Measurements from ENCODE around the gene ODAD4. TPM values are rescaled to one million over a fixed set of nuclear protein-coding genes. Genes with fewer than 3 reads are reported as not detected.

ODAD4 gene
- total and polyA plus RNA-seq, 2 of the 8 experiments (the other 6 are each of a cell fraction or from before 2014, with no cell fraction given) = 0.48 to 1.3 TPM

DNA sequence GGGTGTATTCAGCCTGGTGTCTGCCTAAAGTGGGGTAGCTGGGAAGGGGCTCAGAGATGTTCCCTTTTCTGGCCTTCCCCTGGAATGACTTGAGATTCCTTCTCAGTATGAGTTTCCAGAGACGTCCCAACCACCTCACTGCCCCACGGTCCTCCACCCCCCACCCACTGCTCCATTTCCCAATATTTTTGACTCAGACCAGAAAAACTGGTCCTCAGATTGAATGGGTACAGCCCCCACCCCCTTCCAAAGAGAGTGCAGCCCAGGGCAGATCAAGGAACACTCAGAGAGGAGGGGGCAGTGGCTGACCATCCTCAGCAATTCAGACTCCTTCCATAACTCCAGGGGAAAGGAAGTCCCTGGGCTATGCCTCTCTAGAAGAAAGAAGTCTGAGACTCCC, 14.9 kb upstream of the ODAD4 start:
- Histone ChIP-seq H3K4ac (replicated peaks; ENCODE audit: insufficient read length, low read depth, low read length) (no peak overlapping the region), H3K4me2 (ENCODE audit: insufficient read depth in 1 of 2, low read depth in 2 of 2, low read length in 2 of 2) (peak overlapping the region; percentile 41 to 97), H2AFZ (ENCODE audit: low read length) (no peak overlapping the region), H4K5ac (ENCODE audit: insufficient read length, low read depth, low read length) (no peak overlapping the region), H3K56ac (replicated peaks; ENCODE audit: insufficient read length, low read depth, low read length) (no peak overlapping the region), H2BK15ac (ENCODE audit: low read length) (no peak overlapping the region), H3K79me1 (ENCODE audit: low read depth, low read length) (peaks cover 26% of the 10 kb centered on the region), H3K4me3 (ENCODE audit: extremely low read depth in 1 of 4, insufficient read depth in 2 of 4, low read depth in 3 of 4, low read length in 4 of 4) (peak overlapping the region in 3 of 4 experiments; percentile 11 to 45 (median 15); a peak in 4 of 8 replicates), H3K27me3 (replicated peaks in 1 of 4; ENCODE audit: control insufficient read depth in 3 of 4, extremely low read depth in 1 of 4, insufficient read depth in 3 of 4, low read length in 3 of 4) (no peaks in the 10 kb centered on the region), H3K18ac (ENCODE audit: extremely low read depth, low read length) (no peak overlapping the region), H2AK5ac (ENCODE audit: low read depth, low read length) (no peak overlapping the region), H3K14ac (ENCODE audit: insufficient read length) (no peak overlapping the region), H2BK120ac (replicated peaks; ENCODE audit: low read depth, low read length) (no peak overlapping the region), H3K23ac (ENCODE audit: insufficient read length) (no peak overlapping the region), H3K27ac (ENCODE audit: low read depth, low read length) (peak overlapping the region; percentile 46; the same call in 1 of the 2 replicates), H4K91ac (replicated peaks; ENCODE audit: insufficient read length, low read length) (no peak overlapping the region), H3K9ac (replicated peaks in 1 of 4; ENCODE audit: extremely low read depth in 1 of 4, low read depth in 3 of 4, low read length in 3 of 4) (peak overlapping the region in 1 of 4 experiments; percentile 6; a peak in 1 of 7 replicates), H2BK5ac (ENCODE audit: low read depth, low read length) (peak overlapping the region; percentile 40; the same call in 1 of the 2 replicates), H2BK12ac (ENCODE audit: low read depth, low read length) (no peak overlapping the region), H3K9me3 (ENCODE audit: insufficient read depth in 2 of 2, low read depth in 1 of 2, low read length in 1 of 2) (no peaks in the 10 kb centered on the region), H3K4me1 (replicated peaks in 1 of 4; ENCODE audit: control insufficient read depth in 3 of 4, insufficient read depth in 4 of 4, low read length in 3 of 4) (peaks cover 13 to 31% (median 24%) of the 10 kb centered on the region in 4 experiments), H2BK20ac (ENCODE audit: low read length) (no peak overlapping the region), H3K79me2 (ENCODE audit: control insufficient read depth in 1 of 2, insufficient read depth in 2 of 2, low read length in 2 of 2) (peaks cover 24 to 74% of the 10 kb centered on the region in 2 experiments), H4K20me1 (replicated peaks in 1 of 2; ENCODE audit: control insufficient read depth in 1 of 2, insufficient read depth in 2 of 2, low read length in 2 of 2) (peaks cover 27 to 55% of the 10 kb centered on the region in 2 experiments), H3K36me3 (ENCODE audit: control insufficient read depth in 2 of 4, insufficient read depth in 4 of 4, low read length in 3 of 4) (peaks cover 24 to 32% (median 26%) of the 10 kb centered on the region in 4 experiments), H4K8ac (ENCODE audit: extremely low read depth, insufficient read depth, low read length) (no peak overlapping the region), H3K23me2 (ENCODE audit: low read depth, low read length) (peaks cover 14% of the 10 kb centered on the region)
- DNase-seq (ENCODE audit: low read depth in 1 of 2, low spot score in 2 of 2) (no peak), FAIRE-seq (no peak)
- POLR2A ChIA-PET (ENCODE audit: partially characterized antibody) = interaction anchor here (0.7 to 8.2 kb wide), 8 partner anchors 15 to 85 kb away, joined by 3 to 64 read pairs (median 12); partner anchors contain the start of genes CNP, KLHL11 and ODAD4
- no peak for TF ChIP-seq TAF7 (optimal IDR thresholded peaks at IDR 0.05; ENCODE audit: borderline replicate concordance, low read depth, low read length)
- TF ChIP-seq SIRT6 (IDR thresholded peaks at IDR 0.05; ENCODE audit: low read length) = no peak
- TF ChIP-seq CHD1 (IDR thresholded peaks at IDR 0.05; ENCODE audit: low read depth, low read length) = no peak
- no peak for TF ChIP-seq CREB1 (IDR thresholded peaks at IDR 0.05)
- TF ChIP-seq POLR2AphosphoS5 (IDR thresholded peaks at IDR 0.05; ENCODE audit: low read depth, low read length) = no peak
- TF ChIP-seq SUZ12 (IDR thresholded peaks at IDR 0.05; ENCODE audit: low read length) = no peak
- no peak for TF ChIP-seq USF2 (IDR thresholded peaks at IDR 0.05; ENCODE audit: low read length)
- no peak for TF ChIP-seq YY1 (IDR thresholded peaks at IDR 0.05; ENCODE audit: low read depth, low read length)
- no peak for TF ChIP-seq CTBP2 (IDR thresholded peaks at IDR 0.05; ENCODE audit: borderline replicate concordance, insufficient read depth, insufficient read length, low read length)
- TF ChIP-seq SRF (IDR thresholded peaks at IDR 0.05; ENCODE audit: low read depth, low read length) = no peak
- TF ChIP-seq EZH2 (IDR thresholded peaks at IDR 0.05; ENCODE audit: low read depth, low read length, severe bottlenecking) = no peak
- TF ChIP-seq, protein P1, sequence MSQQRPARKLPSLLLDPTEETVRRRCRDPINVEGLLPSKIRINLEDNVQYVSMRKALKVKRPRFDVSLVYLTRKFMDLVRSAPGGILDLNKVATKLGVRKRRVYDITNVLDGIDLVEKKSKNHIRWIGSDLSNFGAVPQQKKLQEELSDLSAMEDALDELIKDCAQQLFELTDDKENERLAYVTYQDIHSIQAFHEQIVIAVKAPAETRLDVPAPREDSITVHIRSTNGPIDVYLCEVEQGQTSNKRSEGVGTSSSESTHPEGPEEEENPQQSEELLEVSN (IDR thresholded peaks at IDR 0.05) = no peak
- 63% methylated on average over 2 of the region's 2 CpGs; no CpG with 5 or more reads in 1 of the 2 experiments for WGBS, 2 experiments (ENCODE audit: extremely low coverage in 1 of 2, insufficient coverage in 1 of 2, insufficient read length in 1 of 2, insufficient replicate concordance in 2 of 2, low coverage in 1 of 2, low lambda C conversion rate in 2 of 2, missing lambda C conversion rate in 1 of 2)
- CTCF ChIA-PET (ENCODE audit: partially characterized antibody) = interaction anchor here (0.9 to 16.0 kb wide), 5 partner anchors 14 to 97 kb away, joined by 3 to 205 read pairs (median 5); partner anchors contain the start of genes CNP and ODAD4

Data from H1 (cell line).